Memory B cell (primary cell): Measurements from ENCODE around the gene HIVEP3.

Experiments used
- ATAC-seq: fragments of 150-1000 bp; cut with Tn5 transposase; 2 replicates; pipeline ENCODE4 v1.10.0; 2021; ENCODE audit warnings: low read depth, mild to moderate bottlenecking, moderate library complexity
- DNase-seq, 2 donors: peaks; one replicate each; pipeline ENCODE4 v3.0.0; 2022; ENCODE audit warnings: low spot score in 2 of 2
- H3K27ac Mint-ChIP-seq: one replicate; pipeline ENCODE4 v1.8.0; 2022; ENCODE audit warnings: mild to moderate bottlenecking, moderate library complexity, mixed read lengths
- H3K27me3 Mint-ChIP-seq: one replicate; pipeline ENCODE4 v1.8.0; 2022; ENCODE audit warnings: mixed read lengths
- H3K36me3 Mint-ChIP-seq: one replicate; pipeline ENCODE4 v1.8.0; 2022; ENCODE audit warnings: mild to moderate bottlenecking, mixed read lengths
- H3K4me1 Mint-ChIP-seq: one replicate; pipeline ENCODE4 v1.8.0; 2022; ENCODE audit warnings: mixed read lengths
- H3K4me3 Mint-ChIP-seq: one replicate; pipeline ENCODE4 v1.8.0; 2022; ENCODE audit warnings: mild to moderate bottlenecking, moderate library complexity, mixed read lengths
- H3K9me3 Mint-ChIP-seq: one replicate; pipeline ENCODE4 v1.8.0; 2022; ENCODE audit warnings: mixed read lengths

The HIVEP3 gene

GRCh38 chr1:41461790-41462679 lies 456.7 kb downstream of the HIVEP3 start:
- Mint-ChIP-seq H3K4me3 (no peak overlapping the region), H3K9me3 (no peaks in the 10 kb centered on the region), H3K4me1 (no peaks in the 10 kb centered on the region), H3K27ac (no peak overlapping the region), H3K27me3 (peaks cover 11% of the 10 kb centered on the region), H3K36me3 (no peaks in the 10 kb centered on the region)
- ATAC-seq: no peak
- DNase-seq: no peak

DNA sequence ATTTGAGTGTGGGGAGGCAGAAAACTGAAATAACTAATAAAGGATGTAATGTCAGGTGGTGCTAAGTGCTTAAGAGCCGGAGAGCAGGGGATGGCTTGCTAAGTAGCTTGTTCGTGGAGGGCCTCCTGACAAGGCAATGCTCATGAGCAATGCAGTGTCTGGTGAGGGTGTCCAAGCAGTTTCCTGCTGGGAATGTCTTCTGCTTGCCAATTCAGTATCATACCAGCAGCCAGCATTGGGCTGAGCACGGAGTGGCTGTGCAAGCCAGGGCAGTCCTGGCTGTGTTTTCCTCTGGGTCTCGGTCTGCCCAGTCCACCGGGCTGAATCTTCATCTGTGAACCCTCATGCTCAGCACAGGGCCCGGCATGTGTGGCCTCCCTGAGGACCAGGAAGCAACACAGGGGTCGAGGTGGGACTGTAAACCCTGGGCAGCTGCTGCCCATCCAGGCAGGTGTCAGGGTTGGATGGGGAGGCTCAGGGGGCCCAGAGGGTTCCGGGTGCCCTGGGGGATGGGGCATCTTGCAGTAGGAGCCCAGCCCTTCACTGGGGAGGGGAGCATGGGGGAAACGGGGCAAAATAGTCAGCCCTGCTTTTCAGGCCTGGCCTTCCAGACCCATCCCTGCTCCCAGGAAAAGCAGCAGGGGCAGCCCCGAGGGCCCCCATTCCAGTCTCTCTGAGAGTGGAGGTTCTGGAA lies 461.7 kb downstream of the HIVEP3 start:
- H3K9me3 Mint-ChIP-seq: no peaks in the 10 kb centered on the region

More for the DNA sequence above, 461.7 kb downstream of the HIVEP3 start:
- H3K36me3 Mint-ChIP-seq: no peaks in the 10 kb centered on the region
- ATAC-seq (no peak), DNase-seq (no peak)
- H3K27me3 Mint-ChIP-seq: peaks cover 6% of the 10 kb centered on the region
- H3K4me3 Mint-ChIP-seq: no peak overlapping the region
- H3K27ac Mint-ChIP-seq: no peak overlapping the region
- no peaks in the 10 kb centered on the region for H3K4me1 Mint-ChIP-seq
